NCI-H1417 treated with DMSO at 0.1 percent for 48 hours (cell line): ENCODE results near the gene IGFBP7.

Source experiments
- DNase-seq: peaks from one replicate; lab custom pipeline; 2025; lab: John Stamatoyannopoulos, UW

Gene IGFBP7

DNA sequence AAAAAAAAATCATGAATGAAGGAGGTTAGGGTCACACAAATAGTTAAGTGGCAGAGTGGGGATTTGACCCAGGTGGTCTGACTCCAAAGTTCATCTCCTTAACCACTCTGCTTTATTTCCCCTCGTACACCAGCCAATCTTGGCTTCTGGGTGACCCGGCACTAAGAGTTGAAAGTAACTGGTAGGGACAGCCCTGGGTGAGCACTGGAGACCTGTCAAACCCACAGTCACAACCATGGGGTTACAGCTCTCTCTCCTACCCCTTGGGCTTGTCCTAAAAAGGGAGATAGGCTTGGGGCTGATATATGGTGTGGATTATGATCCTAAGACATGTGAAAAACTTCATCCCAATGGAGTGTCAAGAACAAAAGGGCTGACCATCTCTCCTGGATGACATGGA is 12.5 kb downstream of the IGFBP7 start:
- no peak for DNase-seq

- no peak for DNase-seq
Observed at GRCh38 chr4:57095956-57096355, 14.2 kb downstream of the IGFBP7 start.

DNA sequence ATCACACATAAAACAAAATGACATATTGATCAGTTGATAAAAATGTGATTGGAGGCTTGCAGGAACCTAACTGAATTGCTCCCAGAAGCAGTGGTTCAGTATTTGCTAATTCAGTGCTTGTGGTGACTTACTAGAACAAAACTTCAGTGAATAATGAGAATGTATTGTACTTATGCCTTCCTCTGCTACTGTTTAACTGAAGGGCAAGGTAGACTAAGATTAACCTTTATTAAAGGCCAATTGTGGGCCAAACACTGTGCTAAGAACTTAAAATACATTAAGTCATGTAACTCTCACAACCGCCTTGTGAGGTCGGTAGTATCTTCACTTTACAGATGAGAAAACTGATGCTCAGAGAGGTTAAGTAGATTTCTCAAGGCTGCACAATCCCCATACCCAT is 14.9 kb downstream of the IGFBP7 start:
- no peak for DNase-seq

DNA sequence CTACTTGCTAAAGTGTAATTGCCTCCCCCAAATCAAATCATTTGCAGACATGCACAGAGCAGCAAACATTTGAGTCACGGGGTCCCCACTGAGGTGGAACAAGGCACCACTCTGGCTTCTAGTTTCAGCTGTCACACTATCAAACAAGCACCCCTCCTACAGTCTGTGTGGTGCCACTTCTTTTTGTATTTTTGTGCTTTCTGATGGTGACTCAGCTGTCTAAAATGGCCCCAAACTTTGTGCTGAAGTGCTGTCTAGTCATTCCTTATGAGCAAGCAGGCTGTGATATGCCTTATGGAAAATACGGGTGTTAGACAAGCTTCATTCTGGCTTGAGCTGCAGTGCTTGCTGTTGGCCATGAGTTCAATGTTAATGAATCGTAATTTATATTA is 15.4 kb downstream of the IGFBP7 start:
- no peak for DNase-seq

GRCh38 chr4:57093845-57094831 is 16.0 kb downstream of the IGFBP7 start:
- DNase-seq, result no peak

DNA sequence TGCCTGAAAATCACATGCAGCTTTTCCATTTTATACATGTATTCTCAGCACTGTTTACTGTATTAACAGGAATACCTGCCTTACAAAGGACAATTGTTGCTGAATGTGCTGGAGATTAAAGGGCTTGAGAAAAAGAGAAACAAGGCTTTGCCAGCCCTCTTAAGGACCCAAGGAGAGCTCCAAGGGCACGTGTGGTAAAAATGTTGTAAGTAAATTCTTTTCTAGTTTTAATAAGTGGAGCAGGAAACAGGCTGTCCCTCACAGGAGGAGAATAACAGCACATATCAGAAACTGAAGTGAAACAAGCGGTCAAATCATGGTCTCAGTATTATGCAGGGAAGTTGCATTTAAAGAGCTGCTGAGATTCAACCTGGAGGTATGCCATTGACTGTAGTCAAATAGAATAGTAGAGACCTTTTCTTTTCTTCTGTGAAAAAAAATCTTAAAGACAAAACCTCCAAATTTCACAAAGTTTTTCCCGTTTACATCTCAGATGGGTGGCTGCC is 18.5 kb downstream of the IGFBP7 start:
- no peak for DNase-seq

- no peak for DNase-seq
Observed at GRCh38 chr4:57090079-57090478, 20.1 kb downstream of the IGFBP7 start.

DNA sequence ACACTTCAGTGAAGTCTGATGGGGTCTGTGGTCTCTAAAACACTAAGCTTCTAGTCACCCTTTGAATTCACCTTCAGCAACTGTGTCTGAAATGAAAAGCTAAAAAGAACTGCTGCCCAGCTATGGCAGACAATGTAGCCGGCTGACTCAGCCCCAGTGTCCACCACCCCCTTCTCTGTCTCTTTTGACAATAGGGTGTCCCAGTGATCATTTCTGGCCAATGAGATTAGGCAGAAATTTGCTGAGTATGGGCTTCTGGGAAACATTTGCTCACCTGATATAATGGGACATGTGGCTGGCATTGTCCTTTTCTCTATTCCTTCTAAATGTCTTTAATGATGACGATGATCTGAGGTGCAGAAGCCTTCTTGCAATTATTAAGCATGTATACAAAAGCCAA is 20.6 kb downstream of the IGFBP7 start:
- no peak for DNase-seq

DNA sequence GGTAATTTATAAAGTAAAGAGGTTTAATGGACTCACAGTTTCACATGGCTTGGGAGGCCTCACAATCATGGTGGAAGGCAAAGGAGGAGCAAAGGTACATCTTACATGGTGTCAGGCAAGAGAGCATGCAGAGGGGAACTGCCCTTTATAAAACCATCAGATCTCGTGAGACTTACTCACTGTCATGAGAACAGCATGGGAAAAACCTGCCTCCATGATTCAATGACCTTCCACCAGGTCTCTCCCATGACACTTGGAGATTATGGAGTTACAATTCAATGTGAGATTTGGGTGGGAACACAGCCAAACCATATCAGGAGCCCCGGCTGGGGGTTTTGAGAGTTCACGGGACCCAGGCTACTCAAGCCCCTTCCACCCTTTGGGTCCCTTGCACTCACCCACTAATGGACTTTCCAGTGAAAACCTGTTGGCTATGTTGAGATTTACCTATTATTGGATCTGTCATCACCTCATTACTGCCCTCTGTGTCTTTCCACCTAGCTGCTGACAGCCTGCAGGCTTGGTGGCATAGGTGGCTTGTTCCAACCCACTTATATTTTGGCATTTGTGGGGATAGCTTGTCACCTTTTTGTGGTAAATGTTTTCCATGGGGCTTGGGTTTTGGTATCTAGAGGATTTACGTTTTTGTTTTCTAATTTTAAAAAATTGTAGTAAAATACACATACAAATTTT is 24.0 kb downstream of the IGFBP7 start:
- no peak for DNase-seq

DNA sequence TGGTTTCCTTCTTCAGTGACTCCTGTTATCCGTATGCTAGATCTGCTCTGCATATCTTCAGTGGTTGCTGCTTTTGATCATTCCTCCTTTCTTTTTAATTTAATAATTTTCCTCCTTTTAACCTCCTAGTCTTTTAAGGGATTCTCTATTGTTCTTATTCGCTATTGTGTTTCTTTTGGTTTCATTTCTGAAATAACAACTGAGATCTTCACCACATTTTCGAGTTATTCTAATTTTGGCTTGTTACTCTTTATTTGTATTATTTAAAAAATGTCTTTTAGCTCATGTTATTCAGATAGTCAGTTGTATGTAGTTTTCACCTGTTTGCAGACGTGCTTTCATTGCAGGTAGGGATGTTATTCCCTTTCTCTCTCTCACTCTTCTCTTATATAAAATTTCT is 24.9 kb downstream of the IGFBP7 start:
- no peak for DNase-seq

DNA sequence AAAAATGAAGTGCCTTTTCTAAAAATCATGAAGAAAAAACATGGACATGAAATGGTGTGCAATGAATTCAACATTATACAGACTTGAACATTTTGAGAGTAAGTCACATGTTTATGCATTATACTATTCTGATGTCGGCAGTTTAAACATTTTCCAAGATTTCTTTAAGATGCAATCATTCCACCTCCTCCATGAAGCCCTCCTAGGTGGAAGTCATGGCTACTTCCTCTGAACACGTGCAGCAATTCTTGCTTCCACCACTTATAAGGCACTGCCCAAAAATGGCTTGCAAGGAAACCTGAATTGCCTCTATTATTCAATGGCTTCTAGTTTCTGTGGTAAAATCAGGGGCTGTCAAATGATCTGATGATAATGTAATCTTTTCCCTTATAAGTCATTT is 25.8 kb downstream of the IGFBP7 start:
- DNase-seq, result no peak

DNA sequence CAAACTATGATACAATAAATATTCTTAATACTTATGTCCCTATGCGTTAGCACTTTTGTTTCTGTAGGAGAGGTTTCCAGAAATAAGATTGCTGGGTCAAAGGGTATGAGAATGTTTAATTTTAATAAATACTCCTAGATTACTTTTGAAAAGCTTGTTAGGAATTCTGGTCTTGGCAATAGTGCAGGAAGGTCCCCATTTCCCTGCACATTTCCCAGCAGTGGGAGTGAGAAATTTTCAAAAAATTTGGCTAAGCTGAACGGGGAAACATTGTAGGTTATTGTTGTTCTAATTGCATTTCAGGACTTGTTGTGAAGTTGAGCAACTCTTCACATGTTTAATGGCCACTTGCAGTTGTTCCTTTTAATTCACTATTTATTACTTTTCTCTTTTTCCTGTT is 27.1 kb downstream of the IGFBP7 start:
- no peak for DNase-seq

- DNase-seq, result no peak
Observed at GRCh38 chr4:57081651-57082621, 28.2 kb downstream of the IGFBP7 start.

DNA sequence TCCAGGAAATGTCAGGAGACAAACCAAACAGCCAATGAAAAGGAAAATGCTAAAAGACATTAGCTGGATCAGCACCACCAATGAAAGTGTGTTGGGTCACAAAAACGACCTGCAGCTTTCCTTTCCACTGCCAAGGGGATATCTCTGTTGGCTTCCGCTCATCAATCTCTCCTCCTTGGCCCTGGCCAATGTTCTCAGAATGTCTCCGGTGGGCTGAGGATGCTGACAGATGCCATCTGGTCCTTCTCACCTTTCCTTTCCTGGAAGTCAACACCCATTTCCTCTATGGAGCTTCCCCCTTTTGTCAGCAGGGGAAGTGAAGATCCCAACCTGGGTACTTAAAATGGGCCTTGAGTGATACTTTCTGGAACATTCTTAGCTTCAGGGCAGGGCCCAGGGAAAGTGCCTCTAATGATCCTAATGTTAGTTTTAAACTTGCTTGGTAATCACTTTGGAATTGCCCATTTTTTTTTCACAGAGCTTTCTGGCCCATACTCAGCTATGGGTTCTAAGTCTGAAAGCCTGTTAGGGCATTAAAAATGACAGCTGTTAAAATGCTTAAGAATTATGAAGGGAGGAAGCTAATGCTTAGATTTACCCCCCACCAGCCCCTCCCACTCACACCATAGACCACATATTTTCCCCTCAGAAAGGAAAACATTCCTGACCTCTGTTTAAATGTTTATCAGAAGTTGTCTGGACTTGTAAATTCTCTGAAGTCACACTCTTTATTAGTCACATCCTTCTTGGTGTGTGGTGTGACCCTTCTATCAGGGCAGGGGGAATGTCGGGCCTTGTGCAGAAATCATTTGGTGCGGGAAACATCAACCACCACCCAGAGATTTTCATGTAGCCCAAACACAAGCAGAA is 29.2 kb downstream of the IGFBP7 start:
- no peak for DNase-seq

- DNase-seq, result peak; percentile 79
Observed at GRCh38 chr4:57078685-57079521, 31.3 kb downstream of the IGFBP7 start.

GRCh38 chr4:57077550-57078343 is 32.4 kb downstream of the IGFBP7 start:
- no peak for DNase-seq

- DNase-seq, result no peak
Observed at GRCh38 chr4:57076646-57077045, 33.5 kb downstream of the IGFBP7 start.

- no peak for DNase-seq
Observed at GRCh38 chr4:57075367-57075766, 34.8 kb downstream of the IGFBP7 start.

- no peak for DNase-seq
Observed at GRCh38 chr4:57074744-57075143, 35.4 kb downstream of the IGFBP7 start.
